SK-N-SH (cell line): Measurements from ENCODE around the gene IQCE. TPM values are rescaled to one million over a fixed set of nuclear protein-coding genes. Genes with fewer than 3 reads are reported as not detected.

ENCODE experiments used
- CTCF ChIP-seq: fragments of 200-600 bp; sonication (generic); IDR thresholded peaks from 2 replicates; pipeline ENCODE4 v1.6.1; 2017; ENCODE audit warnings: antibody characterized with exemption, mild to moderate bottlenecking, moderate library complexity
- EP300 ChIP-seq, 2 experiments: IDR thresholded peaks; 2 replicates each; pipeline versions ENCODE4 v1.4.0 to v1.6.1; 2012; ENCODE audit warnings: borderline replicate concordance in 1 of 2, low read depth in 1 of 2, low read length in 1 of 2
- EZH2phosphoT487 ChIP-seq: fragments of 200-600 bp; sonication (generic); IDR thresholded peaks from 2 replicates; pipeline ENCODE4 v1.6.1; 2017; ENCODE audit warnings: low read depth, mixed run types, mild to moderate bottlenecking, antibody characterized with exemption, moderate library complexity, borderline replicate concordance
- FOSL2 ChIP-seq: IDR thresholded peaks from 2 replicates; pipeline ENCODE4 v1.4.0; 2012; ENCODE audit warnings: low read depth, mild to moderate bottlenecking, moderate library complexity, borderline replicate concordance
- FOXJ3 ChIP-seq: sonication (generic); formaldehyde crosslinking; IDR thresholded peaks from 2 replicates; pipeline ENCODE4 v1.5.1; 2020; ENCODE audit warnings: mild to moderate bottlenecking, missing genetic modification reagents
- FOXM1 ChIP-seq: IDR thresholded peaks from 2 replicates; pipeline ENCODE4 v1.4.0; 2012; ENCODE audit warnings: low read depth, mild to moderate bottlenecking
- GABPA ChIP-seq: IDR thresholded peaks from 2 replicates; pipeline ENCODE4 v1.4.0; 2012; ENCODE audit warnings: low read depth, mild to moderate bottlenecking
- GATA2 ChIP-seq: sonication (generic); formaldehyde crosslinking; IDR thresholded peaks from 2 replicates; pipeline ENCODE4 v1.5.0; 2020; ENCODE audit warnings: mild to moderate bottlenecking, missing genetic modification reagents
- IRF3 ChIP-seq: fragments of 150-350 bp; IDR thresholded peaks from 2 replicates; pipeline ENCODE4 v1.6.1; 2016; ENCODE audit warnings: mild to moderate bottlenecking, low read depth, low read length
- JUND ChIP-seq: IDR thresholded peaks from 2 replicates; pipeline ENCODE4 v1.4.0; 2012
- MEF2A ChIP-seq: IDR thresholded peaks from 2 replicates; pipeline ENCODE4 v1.4.0; 2012; ENCODE audit warnings: low read depth, borderline replicate concordance
- MXI1 ChIP-seq: IDR thresholded peaks from 2 replicates; pipeline ENCODE4 v1.6.1; 2012; ENCODE audit warnings: mild to moderate bottlenecking, low read depth, low read length, improper control_type of control experiment
- PBX3 ChIP-seq: IDR thresholded peaks from 2 replicates; pipeline ENCODE4; 2012
- POLR2AphosphoS5 ChIP-seq: IDR thresholded peaks from 2 replicates; pipeline ENCODE4 v1.6.1; 2012; ENCODE audit warnings: low read depth, low read length
- RAD21 ChIP-seq: IDR thresholded peaks from 2 replicates; pipeline ENCODE4 v1.6.1; 2012; ENCODE audit warnings: mild to moderate bottlenecking, low read length
- RCOR1 ChIP-seq: fragments of 150-350 bp; IDR thresholded peaks from 2 replicates; pipeline ENCODE4 v1.6.1; 2017; ENCODE audit warnings: antibody characterized with exemption, low read length
- RFX5 ChIP-seq: IDR thresholded peaks from 2 replicates; pipeline ENCODE4 v1.6.1; 2012; ENCODE audit warnings: mild to moderate bottlenecking, improper control_type of control experiment, low read length
- TAF1 ChIP-seq: IDR thresholded peaks from 2 replicates; pipeline ENCODE4 v1.6.1; 2012; ENCODE audit warnings: low read depth, mild to moderate bottlenecking, low read length, moderate library complexity, borderline replicate concordance
- TCF12 ChIP-seq: IDR thresholded peaks from 2 replicates; pipeline ENCODE4 v1.4.0; 2012
- TEAD4 ChIP-seq: IDR thresholded peaks from 2 replicates; pipeline ENCODE4 v1.4.0; 2012; ENCODE audit warnings: mild to moderate bottlenecking, borderline replicate concordance; ENCODE audit not compliant: insufficient read depth
- polyA plus RNA-seq, 3 experiments: library from polyadenylated mRNA; depleted of rRNA; stranded (reverse); fragments of >200 nt; gene quantifications; 2 replicates each; pipeline ENCODE4 v1.2.3, GENCODE V29; 2012
- TF ChIP-seq, protein P1 (sequence below): IDR thresholded peaks from 2 replicates; pipeline ENCODE4 v1.4.0; 2012; ENCODE audit warnings: low read depth, borderline replicate concordance

Gene IQCE
- polyA plus RNA-seq, 1 of the 3 experiments (the other 2 are of a cell fraction), result 14.4 TPM

DNA sequence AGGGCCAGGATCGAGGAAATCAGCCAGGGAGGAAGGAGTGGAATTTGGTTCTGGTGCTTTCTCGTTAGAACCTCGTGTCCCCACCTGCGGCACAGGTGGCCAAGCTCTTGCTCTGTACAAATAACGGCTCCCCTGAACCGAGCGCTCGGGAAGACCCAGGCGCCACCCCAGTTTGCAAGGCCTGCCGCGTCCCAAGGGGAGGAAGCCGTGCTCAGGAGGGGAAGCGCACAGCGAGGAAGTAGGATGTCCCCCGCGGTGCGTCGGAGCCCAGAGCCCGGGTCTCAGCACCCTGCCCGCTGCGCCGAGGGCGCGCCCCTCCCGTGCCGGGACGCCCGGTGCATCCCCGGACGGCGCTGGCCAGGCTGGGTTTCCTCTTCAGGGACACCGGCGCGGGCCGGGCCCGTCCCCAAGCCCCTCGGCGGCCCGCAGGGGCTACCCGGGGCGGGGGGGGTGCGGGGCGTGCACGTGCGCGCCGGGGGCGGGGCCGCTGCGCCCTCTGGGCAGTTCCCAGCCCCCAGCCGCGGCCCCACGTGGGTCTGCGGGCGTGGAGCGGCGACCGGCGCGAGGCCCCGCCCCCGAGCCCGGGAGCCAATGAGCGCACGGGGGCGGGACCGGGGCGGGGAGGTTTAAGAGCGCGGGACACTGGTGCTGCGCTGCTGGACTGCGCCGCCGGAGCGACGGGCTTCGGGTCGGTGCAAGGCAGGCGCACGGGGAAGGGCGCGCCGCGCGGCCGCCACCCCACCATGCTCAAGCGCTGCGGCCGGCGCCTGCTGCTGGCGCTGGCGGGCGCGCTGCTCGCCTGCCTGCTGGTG is 39.5 kb upstream of the IQCE start, which contains the start of gene LFNG (continued):
- TF ChIP-seq TCF12, result no peak
- TF ChIP-seq RFX5, result no peak
- no peak for TF ChIP-seq FOSL2
- peak; percentile 92 for TF ChIP-seq MXI1
- TF ChIP-seq TEAD4, result 0 out of 2 replicates have a peak, but pooled peaks have one; percentile 11
- TF ChIP-seq MEF2A, result no peak
- no peak for TF ChIP-seq IRF3
- TF ChIP-seq FOXJ3, result no peak
- TF ChIP-seq EP300 (IDR thresholded peaks at IDR 0.05; ENCODE audit: borderline replicate concordance in 1 of 2, low read depth in 1 of 2, low read length in 1 of 2), result peak in 1 of 2 experiments; percentile 21; a peak in 1 of 4 replicates
- TF ChIP-seq POLR2AphosphoS5, result peak; percentile 99
- no peak for TF ChIP-seq JUND
- TF ChIP-seq PBX3, result peak; percentile 33
- TF ChIP-seq GATA2, result no peak
- no peak for TF ChIP-seq CTCF
- no peak for TF ChIP-seq RCOR1
- TF ChIP-seq, protein P1, sequence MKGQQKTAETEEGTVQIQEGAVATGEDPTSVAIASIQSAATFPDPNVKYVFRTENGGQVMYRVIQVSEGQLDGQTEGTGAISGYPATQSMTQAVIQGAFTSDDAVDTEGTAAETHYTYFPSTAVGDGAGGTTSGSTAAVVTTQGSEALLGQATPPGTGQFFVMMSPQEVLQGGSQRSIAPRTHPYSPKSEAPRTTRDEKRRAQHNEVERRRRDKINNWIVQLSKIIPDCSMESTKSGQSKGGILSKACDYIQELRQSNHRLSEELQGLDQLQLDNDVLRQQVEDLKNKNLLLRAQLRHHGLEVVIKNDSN, result peak; percentile 79
- peak; percentile 98 for TF ChIP-seq TAF1
- no peak for TF ChIP-seq EZH2phosphoT487
- TF ChIP-seq FOXM1, result no peak
- TF ChIP-seq GABPA, result no peak
- TF ChIP-seq RAD21, result 0 out of 2 replicates have a peak, but pooled peaks have one; percentile 10
